GM12873 (cell line): Measurements from ENCODE around the gene SMCP.

Experiments used
- CTCF ChIP-seq: IDR thresholded peaks from 2 replicates; pipeline ENCODE4 v1.5.1; 2012; ENCODE audit warnings: low read depth, mild to moderate bottlenecking, moderate library complexity, low read length, control low read depth; ENCODE audit not compliant: insufficient read depth; ENCODE audit errors: missing control alignments

SMCP gene, protein sequence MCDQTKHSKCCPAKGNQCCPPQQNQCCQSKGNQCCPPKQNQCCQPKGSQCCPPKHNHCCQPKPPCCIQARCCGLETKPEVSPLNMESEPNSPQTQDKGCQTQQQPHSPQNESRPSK

GRCh38 chr1:152878042-152878441 is at the start of gene SMCP:
Gene SMCP, plus strand, starts transcription at chr1:152878322. Its CDS starts 6,101 bp downstream, at chr1:152884423.
- peak; percentile 62 for TF ChIP-seq CTCF

- TF ChIP-seq CTCF, result no peak
These were observed 41.3 kb upstream of the SMCP start for GRCh38 chr1:152836870-152837269.

- no peak for TF ChIP-seq CTCF
These were observed 35.6 kb upstream of the SMCP start, which contains the start of gene LCE6A for GRCh38 chr1:152842556-152842955. Gene LCE6A, plus strand, starts transcription at chr1:152842856. Its CDS starts 665 bp downstream, at chr1:152843521.

DNA sequence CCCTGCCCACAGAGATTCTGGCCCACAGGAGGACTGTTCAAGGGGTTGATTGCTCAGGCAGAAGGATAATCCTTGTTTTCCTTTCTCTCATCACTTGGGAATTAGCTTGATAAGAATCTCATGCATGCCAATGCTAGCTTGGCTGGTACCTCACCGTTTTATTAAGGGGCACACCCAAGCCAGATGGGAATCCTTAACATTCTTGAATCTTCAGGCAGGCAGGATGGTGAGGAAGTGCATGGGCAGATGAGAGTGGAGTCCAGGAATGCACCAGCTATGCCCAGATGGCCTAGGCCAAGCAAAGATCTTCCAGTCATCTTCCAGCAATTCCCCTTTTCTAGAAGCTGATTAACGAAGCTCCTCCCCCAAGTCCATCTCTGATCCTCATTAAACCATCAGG is 22.5 kb upstream of the SMCP start:
- no peak for TF ChIP-seq CTCF

DNA sequence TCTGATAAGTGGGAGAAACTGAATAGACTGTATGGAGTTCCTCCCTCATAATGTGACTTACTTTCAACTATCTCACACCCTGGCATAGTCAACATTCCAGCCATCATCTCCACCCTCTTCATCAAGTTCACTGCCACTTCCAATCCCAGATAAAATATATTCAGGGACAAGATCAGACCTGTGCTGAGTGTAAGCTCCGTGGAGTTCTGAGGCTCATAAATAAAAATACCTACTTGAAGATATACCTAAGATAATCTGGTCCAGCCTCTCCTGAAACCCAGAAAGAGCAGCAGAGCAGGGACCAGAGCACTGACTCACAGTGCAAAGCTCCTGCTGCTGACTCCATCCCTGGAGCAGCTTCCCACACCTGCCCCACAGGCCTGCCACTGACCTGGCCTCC is 20.1 kb upstream of the SMCP start:
- no peak for TF ChIP-seq CTCF

DNA sequence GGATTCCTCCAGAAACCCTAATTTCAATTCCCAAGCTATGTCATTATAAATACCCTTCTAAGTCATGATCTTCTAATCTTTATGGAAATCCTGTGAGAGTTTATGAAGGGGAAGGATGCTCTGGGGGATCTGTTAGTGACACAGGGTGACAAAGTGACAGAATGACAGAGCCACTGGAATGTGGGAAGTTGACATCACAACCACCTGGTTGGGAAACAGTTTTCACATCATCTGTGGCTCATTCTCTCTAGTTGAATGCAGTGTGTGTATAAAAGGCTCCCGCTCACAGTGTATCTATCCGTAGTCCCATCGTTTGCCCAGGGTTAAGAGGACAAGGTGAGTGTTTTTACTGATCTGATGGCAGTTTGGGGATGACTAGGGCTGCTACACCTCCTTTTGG is 18.4 kb upstream of the SMCP start, which contains the start of gene LCE7A:
TSS of gene LCE7A (plus strand) at position 301 of the 400 bp plus-strand sequence. CDS start 702 bp downstream, outside the sequence.
- no peak for TF ChIP-seq CTCF

DNA sequence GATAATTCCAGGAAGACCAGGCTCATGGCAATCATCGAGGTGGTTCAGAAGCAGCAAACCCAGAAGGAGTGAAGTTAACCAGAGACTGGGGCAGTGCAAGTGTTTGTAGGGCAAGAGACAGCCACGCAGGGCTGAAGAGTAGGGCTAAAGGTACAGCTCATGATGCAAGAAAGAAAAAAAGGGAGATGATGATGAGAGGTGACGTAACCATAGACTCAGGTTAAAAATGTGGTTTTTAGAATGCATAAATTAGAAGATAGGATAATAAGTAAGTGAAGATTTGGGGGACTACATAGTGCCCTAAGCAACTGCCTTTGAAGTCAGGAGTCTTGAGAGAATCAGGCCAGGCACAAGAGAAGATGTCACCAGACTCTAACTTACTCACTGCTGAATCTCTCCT is 18.0 kb upstream of the SMCP start:
- no peak for TF ChIP-seq CTCF
